ENCODE results near the gene OCLN. TPM values are rescaled to one million over a fixed set of nuclear protein-coding genes. Genes with fewer than 3 reads are reported as not detected.
"Not testable (repeated sequence)": the region's sequence is repeated elsewhere in the genome, so short reads cannot be mapped to it uniquely, and the experiment has no call there.

OCLN gene
- total and polyA plus RNA-seq, 2 experiments from 2014 or later, result 4.0 to 5.6 TPM

GRCh38 chr5:69467442-69468225, 25.0 kb upstream of the OCLN start:
- H3K4me3 ChIP-seq, result no peak overlapping the region
- peak in 1 of 2 donors; percentile 43 for DNase-seq (ENCODE audit: low read depth in 1 of 2, low spot score in 1 of 2)
- H3K27me3 ChIP-seq, result no peaks in the 10 kb centered on the region
- no peaks in the 10 kb centered on the region for H3K4me1 ChIP-seq (ENCODE audit: low read depth)
- TF ChIP-seq CTCF (IDR thresholded peaks at IDR 0.05; ENCODE audit: low read depth, low read length), result no peak
- H3K9me3 ChIP-seq (ENCODE audit: low read depth), result no peaks in the 10 kb centered on the region
- no peaks in the 10 kb centered on the region for H3K36me3 ChIP-seq
- no peak overlapping the region for H3K27ac ChIP-seq

- DNase-seq (ENCODE audit: low read depth in 1 of 2, low spot score in 1 of 2), result no peak
- H3K27me3 ChIP-seq, result no peaks in the 10 kb centered on the region
- H3K36me3 ChIP-seq, result no peaks in the 10 kb centered on the region
- H3K9me3 ChIP-seq (ENCODE audit: low read depth), result no peaks in the 10 kb centered on the region
- H3K4me1 ChIP-seq (ENCODE audit: low read depth), result no peaks in the 10 kb centered on the region
- no peak overlapping the region for H3K4me3 ChIP-seq
- TF ChIP-seq CTCF (IDR thresholded peaks at IDR 0.05; ENCODE audit: low read depth, low read length), result no peak
- no peak overlapping the region for H3K27ac ChIP-seq
These were observed 24.0 kb upstream of the OCLN start for GRCh38 chr5:69468631-69469030.

GRCh38 chr5:69471516-69471915, 21.1 kb upstream of the OCLN start:
- H3K36me3 ChIP-seq, result not testable (repeated sequence)

GRCh38 chr5:69472535-69473143, 20.0 kb upstream of the OCLN start:
- not testable (repeated sequence) for H3K4me3 ChIP-seq; H3K36me3 ChIP-seq; H3K9me3 ChIP-seq (ENCODE audit: low read depth); DNase-seq (ENCODE audit: low read depth in 1 of 2, low spot score in 1 of 2); H3K27me3 ChIP-seq; H3K4me1 ChIP-seq (ENCODE audit: low read depth); H3K27ac ChIP-seq

More at GRCh38 chr5:69471516-69471915, 21.1 kb upstream of the OCLN start:
- H3K27ac ChIP-seq; H3K4me1 ChIP-seq (ENCODE audit: low read depth); H3K4me3 ChIP-seq; H3K27me3 ChIP-seq; H3K9me3 ChIP-seq (ENCODE audit: low read depth); DNase-seq (ENCODE audit: low read depth in 1 of 2, low spot score in 1 of 2): not testable (repeated sequence)

GRCh38 chr5:69477170-69477569, 15.4 kb upstream of the OCLN start:
- H3K27ac ChIP-seq, result no peak overlapping the region
- H3K27me3 ChIP-seq, result no peaks in the 10 kb centered on the region
- peak in 1 of 2 donors; percentile 12 for DNase-seq (ENCODE audit: low read depth in 1 of 2, low spot score in 1 of 2)
- no peaks in the 10 kb centered on the region for H3K9me3 ChIP-seq (ENCODE audit: low read depth)
- no peaks in the 10 kb centered on the region for H3K4me1 ChIP-seq (ENCODE audit: low read depth)
- H3K36me3 ChIP-seq, result no peaks in the 10 kb centered on the region
- no peak for TF ChIP-seq CTCF (IDR thresholded peaks at IDR 0.05; ENCODE audit: low read depth, low read length)
- no peak overlapping the region for H3K4me3 ChIP-seq

GRCh38 chr5:69478296-69478695, 14.3 kb upstream of the OCLN start:
- H3K9me3 ChIP-seq (ENCODE audit: low read depth); H3K27ac ChIP-seq; H3K4me3 ChIP-seq; H3K36me3 ChIP-seq; H3K27me3 ChIP-seq; H3K4me1 ChIP-seq (ENCODE audit: low read depth); DNase-seq (ENCODE audit: low read depth in 1 of 2, low spot score in 1 of 2): not testable (repeated sequence)

- H3K4me1 ChIP-seq (ENCODE audit: low read depth), result no peaks in the 10 kb centered on the region
- TF ChIP-seq CTCF (IDR thresholded peaks at IDR 0.05; ENCODE audit: low read depth, low read length), result no peak
- H3K27ac ChIP-seq, result no peak overlapping the region
- H3K9me3 ChIP-seq (ENCODE audit: low read depth), result no peaks in the 10 kb centered on the region
- no peak overlapping the region for H3K4me3 ChIP-seq
- H3K27me3 ChIP-seq, result peaks cover 37% of the 10 kb centered on the region
- H3K36me3 ChIP-seq, result no peaks in the 10 kb centered on the region
- peak in 1 of 2 donors; percentile 91 for DNase-seq (ENCODE audit: low read depth in 1 of 2, low spot score in 1 of 2)
These were observed 7.7 kb upstream of the OCLN start for GRCh38 chr5:69484891-69485290.
